Endothelial cell of umbilical vein (primary cell): Measurements from ENCODE around the gene FLVCR2.
"Not testable (repeated sequence)": the region's sequence is repeated elsewhere in the genome, so short reads cannot be mapped to it uniquely, and the experiment has no call there.

Experiments used
- CTCF ChIP-seq, 2 donors: IDR thresholded peaks; 1 replicate in 1 of 2; 2 replicates in 1 of 2; pipeline ENCODE4 v1.5.1; 2011; ENCODE audit warnings: low read length in 2 of 2, mild to moderate bottlenecking in 2 of 2, moderate library complexity in 2 of 2, control low read depth in 1 of 2, inconsistent platforms in 1 of 2, low read depth in 1 of 2; ENCODE audit not compliant: insufficient read depth in 1 of 2; ENCODE audit errors: extremely low read depth in 1 of 2
- JUN ChIP-seq: IDR thresholded peaks from 2 replicates; pipeline ENCODE4 v1.6.1; 2011; ENCODE audit warnings: borderline replicate concordance, low read depth; ENCODE audit not compliant: insufficient read length, insufficient read depth
- POLR2A ChIP-seq: IDR thresholded peaks from 2 replicates; pipeline ENCODE4 v1.6.1; 2012; ENCODE audit warnings: low read depth, mild to moderate bottlenecking, control low read depth, low read length

DNA sequence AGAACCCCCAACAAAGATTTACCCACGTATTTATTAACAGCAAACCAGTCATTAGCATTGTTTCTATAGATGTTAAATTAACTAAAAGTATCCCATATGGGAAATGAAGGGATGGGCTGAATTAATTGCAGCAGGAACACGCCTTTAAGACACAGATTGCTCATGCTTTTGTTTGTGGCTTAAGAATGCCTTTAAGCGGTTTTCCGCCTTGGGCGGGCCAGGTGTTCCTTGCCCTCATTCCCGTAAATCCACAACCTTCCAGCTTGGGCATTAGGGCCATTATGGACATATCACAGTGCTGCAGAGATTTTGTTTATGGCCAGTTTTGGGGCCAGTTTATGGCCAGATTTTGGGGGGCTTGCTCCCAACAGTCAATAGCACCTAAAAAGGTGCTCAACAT, 22.6 kb downstream of the FLVCR2 start:
- not testable (repeated sequence) for TF ChIP-seq JUN; CTCF (IDR thresholded peaks at IDR 0.05; ENCODE audit: extremely low read depth in 1 of 2, insufficient read depth in 1 of 2, low read depth in 1 of 2, low read length in 2 of 2); POLR2A
